Measurements from ENCODE around the gene PPP3CB. TPM values are rescaled to one million over a fixed set of nuclear protein-coding genes. Genes with fewer than 3 reads are reported as not detected.

The PPP3CB gene
- total RNA-seq, 6 experiments from 2014 or later = 10.9 to 13.6 (median 13.5) TPM

- Histone ChIP-seq H3K27me3 (no peaks in the 10 kb centered on the region), H3K36me3 (no peaks in the 10 kb centered on the region), H3K27ac (peak overlapping the region; percentile 89 to 98 (median 98)), H3K9me3 (no peaks in the 10 kb centered on the region), H3K4me1 (peaks cover 0 to 27% (median 0%) of the 10 kb centered on the region in 4 donors), H3K4me3 (peak overlapping the region; percentile 70 to 92 (median 90))
- no peak for DNase-seq
- TF ChIP-seq POLR2A (IDR thresholded peaks at IDR 0.05) (no peak), CTCF (IDR thresholded peaks at IDR 0.05) (no peak)
- intact Hi-C loops (cut with DNase I) = loop anchor here in 1 of 2 donors (10.0 kb wide), 1 partner anchor 80 kb away; the partner anchor contains the start of gene PPP3CB
- 3% methylated on average over 15 of the region's 17 CpGs for WGBS (ENCODE audit: insufficient coverage, low coverage, low lambda C conversion rate, missing lambda C conversion rate)
- peak in 3 of 4 donors; percentile 10 to 30 (median 20) for ATAC-seq
Observed at GRCh38 chr10:73414230-73414945, 81.4 kb downstream of the PPP3CB start.

GRCh38 chr10:73413528-73414229 lies 82.1 kb downstream of the PPP3CB start, which contains the start of gene ANXA7:
TSS of gene ANXA7 (minus strand) at chr10:73414058. CDS start at chr10:73400856, 13,202 bp downstream.
- no peaks in the 10 kb centered on the region for H3K9me3 ChIP-seq
- H3K27me3 ChIP-seq = no peaks in the 10 kb centered on the region
- peak; percentile 81 for TF ChIP-seq POLR2A (IDR thresholded peaks at IDR 0.05)
- peak; percentile 26 to 49 (median 38) for TF ChIP-seq CTCF (IDR thresholded peaks at IDR 0.05)
- whole genome bisulfite sequencing (ENCODE audit: insufficient coverage, low coverage, low lambda C conversion rate, missing lambda C conversion rate) = 0% methylated on average over 13 of the region's 62 CpGs
- peak; percentile 97 for DNase-seq
- peak within 1 kb of the TSS; percentile 89 to 98 (median 98) for H3K27ac ChIP-seq
- ATAC-seq = peak; percentile 96 to 99 (median 98)
- intact Hi-C loops (cut with DNase I) = loop anchor here in 1 of 2 donors (10.0 kb wide), 1 partner anchor 81 kb away; the partner anchor contains the start of gene PPP3CB
- H3K4me1 ChIP-seq = peaks cover 0 to 25% (median 0%) of the 10 kb centered on the region in 4 donors
- H3K36me3 ChIP-seq = no peaks in the 10 kb centered on the region
- H3K4me3 ChIP-seq = peak within 1 kb of the TSS; percentile 70 to 92 (median 90)

- DNase-seq = peak in 1 of 3 donors; percentile 77
- TF ChIP-seq CTCF (IDR thresholded peaks at IDR 0.05) = no peak
- TF ChIP-seq POLR2A (IDR thresholded peaks at IDR 0.05) = no peak
- no peaks in the 10 kb centered on the region for H3K27me3 ChIP-seq
- H3K9me3 ChIP-seq = no peaks in the 10 kb centered on the region
- WGBS (ENCODE audit: insufficient coverage, low coverage, low lambda C conversion rate, missing lambda C conversion rate) = 0% methylated on average over 9 of the region's 9 CpGs
- peak; percentile 67 to 71 (median 68) for ATAC-seq
- H3K4me1 ChIP-seq = peaks cover 0 to 24% (median 0%) of the 10 kb centered on the region in 4 donors
- H3K36me3 ChIP-seq = no peaks in the 10 kb centered on the region
- intact Hi-C loops (cut with DNase I) = loop anchor here in 1 of 2 donors (10.0 kb wide), 1 partner anchor 82 kb away; the partner anchor contains the start of gene PPP3CB
- H3K27ac ChIP-seq = peak overlapping the region; percentile 89 to 98 (median 98)
- H3K4me3 ChIP-seq = peak overlapping the region; percentile 70 to 92 (median 90)
Observed at GRCh38 chr10:73413108-73413527, 82.7 kb downstream of the PPP3CB start.

- H3K36me3 ChIP-seq = peaks cover 0 to 10% (median 0%) of the 10 kb centered on the region in 4 donors
- no peak for ATAC-seq
- 100% methylated on average over 1 of the region's 1 CpG for WGBS (ENCODE audit: insufficient coverage, low coverage, low lambda C conversion rate, missing lambda C conversion rate)
Observed at GRCh38 chr10:73410897-73411296, 84.9 kb downstream of the PPP3CB start.

More at GRCh38 chr10:73410897-73411296, 84.9 kb downstream of the PPP3CB start:
- Histone ChIP-seq H3K27me3 (no peaks in the 10 kb centered on the region), H3K4me1 (peaks cover 0 to 30% (median 0%) of the 10 kb centered on the region in 4 donors), H3K9me3 (no peaks in the 10 kb centered on the region), H3K4me3 (no peak overlapping the region), H3K27ac (no peak overlapping the region)
- no peak for DNase-seq
- intact Hi-C loops (cut with DNase I) = loop anchor here in 1 of 2 donors (10.0 kb wide), 1 partner anchor 84 kb away; the partner anchor contains the start of gene PPP3CB
- no peak for TF ChIP-seq CTCF (IDR thresholded peaks at IDR 0.05)
- no peak for TF ChIP-seq POLR2A (IDR thresholded peaks at IDR 0.05)
